Esophagus squamous epithelium (tissue), 4 donors: Measurements from ENCODE around the gene SDS.

Experiments
- CTCF ChIP-seq, 6 experiments: fragments of 450-650 bp in 4 of 6; fragments of 200-600 bp in 2 of 6; sonication (generic) in 2 of 6; IDR thresholded peaks; one replicate each; pipeline ENCODE4 v1.5.1; 2016 to 2019; ENCODE audit warnings: antibody characterized with exemption in 6 of 6, mild to moderate bottlenecking in 4 of 6, moderate library complexity in 4 of 6
- POLR2A ChIP-seq, 4 donors: fragments of 450-650 bp; IDR thresholded peaks; one replicate each; pipeline ENCODE4 v1.6.1; 2017; ENCODE audit warnings: antibody characterized with exemption in 4 of 4, mild to moderate bottlenecking in 4 of 4, moderate library complexity in 3 of 4

GRCh38 chr12:113452458-113452857 is 48.8 kb upstream of the SDS start:
- no peak for TF ChIP-seq POLR2A (IDR thresholded peaks at IDR 0.05)
- TF ChIP-seq CTCF (IDR thresholded peaks at IDR 0.05) = no peak
